GM19351 (cell line): ENCODE results near the gene TNRC18.

Experiments
- ATAC-seq: cut with Tn5 transposase; IDR thresholded peaks from one replicate; pipeline ENCODE4 v1.9.1; 2021; ENCODE audit warnings: mild to moderate bottlenecking, moderate library complexity; ENCODE audit not compliant: unreplicated experiment

The TNRC18 gene

GRCh38 chr7:5428478-5429252 is 5.0 kb upstream of the TNRC18 start:
- ATAC-seq = no peak

- no peak for ATAC-seq
Measured at GRCh38 chr7:5426226-5426475, 2.5 kb upstream of the TNRC18 start.

GRCh38 chr7:5425507-5426225 is 2.0 kb upstream of the TNRC18 start:
- no peak for ATAC-seq

- ATAC-seq = no peak
Measured at GRCh38 chr7:5424749-5425506, 1.3 kb upstream of the TNRC18 start.

- ATAC-seq = no peak
Measured at GRCh38 chr7:5423976-5424748, 528 bp upstream of the TNRC18 start.

- ATAC-seq = no peak
Measured at GRCh38 chr7:5422396-5423305, 983 bp downstream of the TNRC18 start.

GRCh38 chr7:5421714-5422395 is 1.8 kb downstream of the TNRC18 start:
- no peak for ATAC-seq

GRCh38 chr7:5420881-5421713 is 2.5 kb downstream of the TNRC18 start:
- no peak for ATAC-seq

- ATAC-seq = no peak
Measured at GRCh38 chr7:5420067-5420880, 3.4 kb downstream of the TNRC18 start.

GRCh38 chr7:5419539-5420066 is 4.0 kb downstream of the TNRC18 start:
- ATAC-seq = no peak

GRCh38 chr7:5418285-5418582 is 5.4 kb downstream of the TNRC18 start:
- no peak for ATAC-seq

- no peak for ATAC-seq
Measured at GRCh38 chr7:5417106-5418071, 6.2 kb downstream of the TNRC18 start.

- no peak for ATAC-seq
Measured at GRCh38 chr7:5414916-5415315, 8.7 kb downstream of the TNRC18 start.

GRCh38 chr7:5413449-5413786 is 10.2 kb downstream of the TNRC18 start:
- no peak for ATAC-seq

- no peak for ATAC-seq
Measured at GRCh38 chr7:5408777-5409176, 14.9 kb downstream of the TNRC18 start.

- no peak for ATAC-seq
Measured at GRCh38 chr7:5406957-5407945, 16.4 kb downstream of the TNRC18 start.
